Activated T-cell treated with anti-CD3 and anti-CD28 coated beads, Interleukin-2, amount 50 U/mL, for 48 hours (primary cell): Measurements from ENCODE around the gene SYTL2.
"Not testable (repeated sequence)": the region's sequence is repeated elsewhere in the genome, so short reads cannot be mapped to it uniquely, and the experiment has no call there.

Source experiments
- DNase-seq, 2 experiments: peaks; one replicate each; pipeline ENCODE4 v3.0.0-alpha.2; 2020

The SYTL2 gene

DNA sequence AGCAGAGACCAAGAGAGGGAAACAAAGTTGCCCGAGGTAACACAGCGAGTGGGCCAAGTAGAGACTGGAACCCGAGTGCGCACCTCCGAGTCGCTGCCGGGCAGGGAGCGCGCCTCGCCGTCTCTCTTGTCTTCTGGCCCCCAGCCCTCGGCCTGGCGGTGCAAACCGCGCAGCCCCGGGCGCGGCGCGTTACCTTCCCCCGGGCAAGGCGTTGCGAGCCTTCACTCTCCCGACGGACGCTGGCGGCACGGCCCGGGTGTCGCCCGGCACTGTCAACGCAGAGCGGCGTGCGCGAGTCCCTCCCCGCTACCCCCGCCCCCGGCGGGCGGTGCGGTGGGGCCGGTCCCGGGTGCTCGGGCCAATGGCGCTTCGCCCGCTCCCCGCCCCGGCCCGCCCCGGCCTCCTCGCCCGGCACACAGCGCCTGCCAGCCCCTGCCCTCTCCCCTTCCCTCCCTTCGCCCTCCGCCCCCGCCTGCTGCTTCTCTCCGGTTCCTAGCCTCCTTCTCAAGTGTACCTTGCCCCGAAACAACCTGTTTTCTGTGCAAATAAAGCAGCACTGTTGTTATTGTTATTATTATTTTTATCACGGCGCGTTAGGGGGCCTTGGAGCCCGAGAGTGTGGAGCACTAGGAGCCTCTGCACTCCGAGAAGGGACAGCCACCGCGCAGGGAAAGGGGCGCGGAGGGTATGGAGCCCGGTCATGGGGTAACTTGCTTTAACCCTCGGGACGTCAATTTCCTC, at the start of gene SYTL2:
Gene SYTL2, minus strand, starts transcription at position 271 of the 741 bp plus-strand sequence. CDS start 53,416 bp downstream, outside the sequence.
- peak; percentile 81 to 87 for DNase-seq

DNA sequence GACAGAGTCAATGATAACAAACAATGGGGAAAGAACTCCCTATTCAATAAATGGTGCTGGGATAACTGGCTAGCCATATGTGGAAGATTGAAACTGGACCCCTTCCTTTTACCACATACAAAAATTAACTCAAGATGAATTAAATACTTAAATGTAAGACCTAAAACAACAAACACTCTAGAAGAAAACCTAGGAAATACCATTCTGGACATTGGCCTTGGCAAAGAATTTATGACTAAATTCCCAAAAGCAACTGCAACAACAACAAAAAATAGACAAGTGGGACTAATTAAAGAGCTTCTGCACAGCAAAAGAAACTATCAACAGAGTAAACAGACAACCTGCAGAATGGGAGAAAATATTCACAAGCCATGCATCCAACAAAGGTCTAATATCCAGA, 48.6 kb upstream of the SYTL2 start:
- DNase-seq: not testable (repeated sequence)

DNA sequence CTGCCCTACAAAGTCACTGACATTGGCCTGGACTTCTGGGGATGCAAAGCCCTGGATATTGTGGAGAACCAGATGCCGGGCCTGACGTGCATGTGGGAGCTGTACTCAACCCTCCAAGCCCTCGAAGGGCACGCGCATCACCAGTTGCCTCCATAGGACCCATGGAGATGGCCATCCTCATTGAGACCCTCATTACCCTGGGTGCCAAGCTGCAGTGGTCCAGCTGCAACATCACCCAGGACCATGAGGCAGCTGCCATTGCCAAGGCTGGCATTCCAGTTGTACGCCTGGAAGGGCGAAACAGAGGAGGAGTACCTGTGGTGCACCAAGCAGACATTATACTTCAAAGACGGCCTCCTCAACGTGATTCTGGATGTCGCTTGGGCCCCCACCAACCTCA, 46.2 kb upstream of the SYTL2 start:
- no peak for DNase-seq

GRCh38 chr11:85855341-85855656, 44.4 kb upstream of the SYTL2 start, which contains the start of gene CCDC83:
CCDC83 (plus strand) TSS chr11:85855383; CDS start chr11:85865124, 9,741 bp downstream.
- DNase-seq: no peak

GRCh38 chr11:85854557-85855340, 43.8 kb upstream of the SYTL2 start:
- peak; percentile 98 for DNase-seq

GRCh38 chr11:85854212-85854556, 43.2 kb upstream of the SYTL2 start:
- no peak for DNase-seq

- DNase-seq: not testable (repeated sequence)
Observed at GRCh38 chr11:85853541-85853940, 42.6 kb upstream of the SYTL2 start.

DNA sequence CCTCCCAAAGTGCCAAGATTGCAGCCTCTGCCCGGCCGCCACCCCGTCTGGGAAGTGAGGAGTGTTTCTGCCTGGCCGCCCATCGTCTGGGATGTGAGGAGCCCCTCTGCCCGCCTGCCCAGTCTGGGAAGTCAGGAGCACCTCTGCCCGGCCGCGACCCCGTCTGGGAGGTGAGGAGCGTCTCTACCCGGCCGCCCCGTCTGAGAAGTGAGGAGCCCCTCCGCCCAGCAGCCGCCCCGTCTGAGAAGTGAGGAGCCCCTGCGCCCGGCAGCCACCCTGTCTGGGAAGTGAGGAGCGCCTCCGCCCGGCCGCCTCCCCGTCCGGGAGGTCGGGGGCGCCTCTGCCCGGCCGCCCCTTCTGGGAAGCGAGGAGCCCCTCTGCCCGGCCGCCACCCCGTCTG, 41.8 kb upstream of the SYTL2 start:
- DNase-seq: not testable (repeated sequence)

- no peak for DNase-seq
Observed at GRCh38 chr11:85848556-85848955, 37.6 kb upstream of the SYTL2 start.

DNA sequence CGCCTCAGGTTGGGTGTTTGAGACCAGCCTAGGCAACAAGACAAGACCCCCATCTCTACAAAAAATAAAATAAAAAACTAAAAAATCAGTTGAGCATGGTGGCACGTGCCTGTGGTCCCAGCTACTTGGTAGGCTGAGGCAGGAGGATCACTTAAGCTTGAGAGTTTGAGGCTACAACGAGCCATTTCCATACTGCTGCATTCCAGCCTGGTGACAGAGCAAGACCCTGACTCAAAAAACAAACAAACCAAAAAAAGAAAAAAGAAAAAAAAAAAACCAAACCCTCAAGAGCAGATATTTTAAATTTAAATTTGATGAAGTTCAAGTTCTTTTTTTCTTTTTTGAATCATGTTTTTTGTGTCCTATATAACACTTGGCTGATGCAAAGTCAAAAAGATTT, 37.1 kb upstream of the SYTL2 start:
- DNase-seq: no peak

GRCh38 chr11:85847436-85847835, 36.5 kb upstream of the SYTL2 start:
- no peak for DNase-seq

- DNase-seq: no peak
Observed at GRCh38 chr11:85845124-85845631, 34.2 kb upstream of the SYTL2 start.

DNA sequence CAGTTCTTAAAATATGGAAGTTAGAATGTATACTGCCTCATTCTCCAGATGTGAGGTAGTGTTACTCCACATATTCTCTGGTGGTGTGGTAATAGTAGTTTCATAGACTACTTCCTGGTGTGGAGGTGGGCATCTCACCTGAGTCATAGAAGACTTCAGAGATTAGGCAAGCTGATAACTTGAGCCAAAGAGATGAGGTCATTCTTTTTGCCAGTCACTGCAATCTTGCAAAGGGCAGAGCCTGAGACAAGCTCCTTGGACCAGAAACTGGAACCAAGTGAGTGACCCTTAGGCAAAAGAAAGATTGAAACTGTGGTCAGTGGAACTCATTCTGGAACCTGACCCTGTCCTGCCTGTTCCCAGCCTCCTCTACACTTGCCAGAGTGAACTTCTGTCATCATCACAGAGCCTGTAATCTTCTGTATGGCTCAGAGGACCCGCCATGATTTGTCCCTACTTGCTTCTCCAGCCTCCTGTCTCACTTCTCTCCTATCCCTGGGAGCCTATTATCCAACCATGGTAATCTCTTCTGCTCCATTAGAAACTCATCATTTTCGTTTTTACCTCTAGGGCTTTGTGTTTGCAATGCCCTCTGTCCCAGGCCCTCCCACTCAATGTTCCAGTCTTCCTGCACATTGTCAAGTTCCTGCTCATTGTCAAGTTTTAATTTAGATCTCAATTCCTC, 33.6 kb upstream of the SYTL2 start:
- peak in 1 of 2 experiments; percentile 33 for DNase-seq

DNA sequence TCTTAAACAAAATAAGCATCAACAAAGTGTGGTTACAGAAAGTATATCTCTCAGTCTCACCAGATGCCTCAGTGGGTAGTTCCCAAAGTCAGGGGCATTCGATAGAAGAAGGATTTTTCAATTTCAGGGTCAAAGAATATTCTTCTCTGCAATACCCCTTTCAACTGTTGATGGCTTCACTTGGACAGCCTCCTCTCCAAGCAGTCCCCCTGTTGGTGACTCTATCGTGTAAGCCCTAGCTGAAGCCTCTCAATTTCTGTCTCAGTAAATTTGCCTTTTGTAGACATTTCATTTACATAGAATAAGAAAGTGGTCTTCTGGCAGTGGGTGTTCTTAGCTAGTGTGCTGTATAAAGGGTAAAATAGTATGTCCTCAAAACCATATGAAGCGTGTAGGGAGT, 33.0 kb upstream of the SYTL2 start:
- no peak for DNase-seq

- DNase-seq: not testable (repeated sequence)
Observed at GRCh38 chr11:85840932-85841331, 30.0 kb upstream of the SYTL2 start.

- no peak for DNase-seq
Observed at GRCh38 chr11:85835729-85836128, 24.8 kb upstream of the SYTL2 start.

GRCh38 chr11:85835263-85835662, 24.3 kb upstream of the SYTL2 start:
- DNase-seq: no peak

GRCh38 chr11:85831050-85831449, 20.1 kb upstream of the SYTL2 start:
- no peak for DNase-seq

- no peak for DNase-seq
Observed at GRCh38 chr11:85829172-85829571, 18.2 kb upstream of the SYTL2 start.

- DNase-seq: no peak
Observed at GRCh38 chr11:85828640-85828978, 17.7 kb upstream of the SYTL2 start.

GRCh38 chr11:85827748-85828639, 17.1 kb upstream of the SYTL2 start:
- no peak for DNase-seq

GRCh38 chr11:85826116-85826855, 15.3 kb upstream of the SYTL2 start:
- peak in 1 of 2 experiments; percentile 45 for DNase-seq
